ENCODE data around the gene MEG3.

MEG3 gene

DNA sequence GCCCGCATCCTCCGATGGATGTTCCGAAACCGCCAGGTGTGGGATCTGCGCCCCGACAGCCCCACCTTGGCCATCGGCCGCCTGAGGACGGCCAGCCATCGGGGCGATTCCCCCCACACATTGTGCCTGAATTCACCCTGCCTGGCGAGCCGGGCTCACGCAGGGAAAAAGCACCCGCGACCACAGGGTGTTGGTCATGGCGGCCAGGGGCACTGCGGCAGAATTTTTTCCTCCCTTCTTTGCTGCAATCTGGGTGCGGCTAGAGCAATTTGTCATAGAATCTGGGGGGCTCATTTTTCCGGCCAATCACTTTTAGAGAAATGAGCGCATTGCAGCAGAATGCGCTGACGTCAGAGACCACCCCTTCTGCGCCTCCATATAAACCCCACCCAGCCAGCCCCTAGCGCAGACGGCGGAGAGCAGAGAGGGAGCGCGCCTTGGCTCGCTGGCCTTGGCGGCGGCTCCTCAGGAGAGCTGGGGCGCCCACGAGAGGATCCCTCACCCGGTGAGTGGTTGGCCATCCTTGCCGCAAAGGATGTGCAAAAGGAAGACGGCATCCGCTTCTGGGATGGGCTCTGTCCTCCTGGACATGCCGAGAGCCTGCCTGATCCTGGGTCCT is at the start of gene MEG3:
TSS of gene MEG3 (plus strand) at position 406 of the 619 bp plus-strand sequence.
- DNase-seq (ENCODE audit: low read depth in 2 of 3, low spot score in 1 of 3), result no peak

DNA sequence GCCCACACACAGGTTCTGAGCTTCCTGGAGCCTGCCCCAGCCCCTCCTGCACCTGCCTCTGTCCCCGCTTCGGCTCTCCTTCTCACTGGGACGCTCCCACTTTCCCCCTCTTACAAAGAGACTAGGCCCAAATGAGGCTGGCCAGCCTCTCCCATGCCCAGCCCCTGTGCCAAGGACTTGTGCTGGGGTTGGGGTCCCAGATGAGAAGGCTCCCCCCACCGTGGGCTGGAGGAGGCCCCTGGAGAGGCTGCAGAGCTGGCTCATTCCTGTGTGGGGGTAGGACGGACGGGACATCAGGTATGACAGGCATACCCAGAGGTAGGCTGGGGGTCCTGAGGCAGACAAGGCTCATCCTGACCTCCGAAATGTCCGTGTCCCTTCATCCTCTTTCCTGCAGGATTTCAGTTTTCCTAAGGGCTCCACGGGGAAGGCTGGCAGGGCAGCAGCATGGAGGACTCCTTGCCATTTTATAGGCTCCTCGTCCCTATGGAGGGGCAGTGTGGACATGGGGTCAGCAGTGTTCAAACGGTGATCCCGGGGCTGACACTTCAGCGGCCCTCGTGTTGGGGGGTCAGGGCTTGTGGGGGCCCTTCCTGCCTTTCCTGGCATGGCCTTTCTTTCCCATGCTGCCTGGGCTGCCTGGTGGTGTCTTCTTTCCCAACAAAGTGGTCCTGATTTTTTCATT is 49.1 kb upstream of the MEG3 start:
- DNase-seq (ENCODE audit: low read depth in 2 of 3, low spot score in 1 of 3), result no peak

DNA sequence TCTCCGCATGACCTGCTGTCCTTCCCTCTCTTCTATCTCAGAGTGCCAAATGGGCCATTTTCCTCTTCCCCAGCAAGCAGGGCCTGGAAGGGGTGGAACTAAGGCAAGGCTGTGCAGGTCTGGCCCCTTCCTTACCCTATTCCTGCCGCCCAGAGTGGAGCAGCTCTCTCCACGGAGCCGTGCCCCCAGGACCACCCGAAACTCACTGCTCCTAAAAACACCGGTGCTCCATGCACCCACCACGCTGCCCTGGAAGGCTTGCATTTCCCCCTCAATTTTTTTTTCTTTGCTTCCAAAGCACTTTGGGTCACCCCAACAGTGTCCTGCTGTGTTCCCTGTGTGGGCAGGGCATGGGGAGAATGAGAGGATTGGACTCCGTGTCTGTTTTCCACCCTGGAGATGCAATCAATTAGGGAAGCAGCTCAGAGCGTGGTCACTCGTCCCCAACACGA is 48.5 kb upstream of the MEG3 start:
- no peak for DNase-seq (ENCODE audit: low read depth in 2 of 3, low spot score in 1 of 3)

DNA sequence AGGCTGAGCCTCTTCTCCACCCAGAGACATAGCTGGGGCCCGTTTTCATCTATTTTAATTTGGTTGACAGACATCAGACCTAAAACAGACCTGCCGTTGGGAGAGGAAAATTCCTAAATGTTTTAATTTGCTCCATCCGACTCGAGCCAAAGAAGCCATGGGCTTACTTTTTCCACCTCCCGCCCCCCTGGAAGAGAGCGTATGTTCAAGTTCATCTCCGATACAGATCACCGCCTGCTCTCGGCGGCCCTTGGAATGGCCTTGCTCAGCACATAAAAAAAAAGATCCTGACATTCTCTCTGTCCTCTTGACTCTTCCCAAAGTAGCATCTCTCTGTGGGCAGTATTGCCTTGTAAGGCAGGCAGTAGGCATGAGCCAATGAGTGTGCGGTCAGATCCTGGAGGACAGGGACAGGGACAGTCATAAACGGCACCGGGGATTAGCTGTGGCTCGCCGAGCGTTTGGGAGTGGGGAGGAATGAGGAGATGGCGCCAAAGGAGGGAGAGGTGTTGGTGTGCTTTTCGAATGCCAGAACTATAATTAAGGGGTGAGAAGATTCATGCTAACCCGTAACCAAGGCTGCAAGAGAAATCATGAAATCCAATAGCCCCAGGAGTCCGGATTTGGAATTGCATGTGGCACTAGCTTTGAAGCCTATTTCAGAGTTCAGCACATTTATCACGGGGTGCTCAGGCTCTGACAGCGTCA is 47.9 kb upstream of the MEG3 start:
- no peak for DNase-seq (ENCODE audit: low read depth in 2 of 3, low spot score in 1 of 3)

DNA sequence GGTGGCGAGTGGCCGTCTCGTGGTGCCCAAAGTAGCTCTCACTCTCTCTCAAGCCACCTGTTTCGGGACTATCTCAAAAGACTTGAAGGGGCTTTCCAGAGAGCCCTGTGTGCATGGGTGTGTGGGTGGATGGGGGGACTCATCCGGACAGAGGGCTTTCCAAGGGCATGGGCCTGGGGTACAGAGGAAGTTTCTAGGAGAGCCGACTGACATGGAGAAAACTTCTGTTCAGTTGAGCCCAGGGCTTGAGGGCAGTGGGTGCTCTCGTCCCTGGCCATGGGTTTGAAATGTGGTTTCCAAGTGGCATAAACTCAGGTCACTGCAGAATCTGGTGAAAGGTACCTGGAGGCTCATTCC is 47.4 kb upstream of the MEG3 start:
- DNase-seq (ENCODE audit: low read depth in 2 of 3, low spot score in 1 of 3), result no peak

DNA sequence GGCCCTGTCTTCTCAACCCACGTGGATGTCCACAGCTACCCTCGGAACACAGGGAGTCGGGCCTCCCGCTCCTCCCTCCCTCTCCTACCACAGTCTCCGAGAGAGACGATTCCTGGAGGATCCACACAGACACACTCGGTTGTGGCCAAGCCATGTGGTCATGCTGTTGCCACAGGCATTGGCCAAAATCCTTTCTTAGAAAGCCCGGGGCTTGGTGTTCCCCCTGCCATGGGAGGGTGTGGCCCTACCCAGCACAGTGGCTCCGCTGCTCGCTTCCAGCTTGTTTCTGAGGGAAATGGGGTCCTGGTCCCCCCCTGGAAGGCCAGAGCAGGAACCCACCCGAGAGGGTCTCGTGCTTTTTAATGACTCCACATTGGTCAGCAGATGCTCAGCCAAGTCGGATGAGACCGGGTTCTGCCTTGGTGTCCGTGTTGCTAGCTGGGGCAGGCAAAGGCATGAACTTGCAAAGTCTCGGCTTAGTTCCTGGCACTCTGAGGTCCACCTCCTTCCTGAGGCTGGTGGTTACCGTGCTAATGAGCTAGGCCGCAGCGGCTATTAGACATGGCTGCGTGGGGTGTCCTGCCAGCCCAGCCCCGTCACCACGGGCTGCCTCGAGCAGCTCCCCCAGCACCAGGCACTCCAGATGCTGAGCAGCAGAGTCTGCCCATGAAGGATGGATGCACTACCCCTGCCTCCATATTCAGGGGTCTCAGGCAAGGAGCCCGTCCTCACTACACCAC is 46.8 kb upstream of the MEG3 start:
- DNase-seq (ENCODE audit: low read depth in 2 of 3, low spot score in 1 of 3), result no peak

DNA sequence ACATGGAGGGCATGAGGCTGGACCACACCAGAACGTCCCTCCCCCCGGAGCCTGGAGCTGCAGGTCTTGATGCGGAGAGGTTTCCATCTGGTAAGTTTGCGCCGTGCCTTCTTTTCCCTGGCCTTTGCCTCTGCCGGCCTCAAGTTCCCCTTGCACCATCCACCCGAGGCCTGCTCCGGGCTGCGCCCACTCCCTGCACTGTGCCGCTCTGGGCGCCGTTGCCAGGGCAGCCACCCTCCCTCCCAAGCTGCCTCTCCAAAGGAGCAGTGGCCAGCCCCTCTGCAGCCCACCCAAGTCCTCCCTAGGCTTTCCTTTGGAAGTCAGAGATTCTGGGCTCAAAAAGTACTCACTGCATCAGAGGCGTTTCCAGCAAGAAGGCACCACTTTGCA is 46.2 kb upstream of the MEG3 start:
- DNase-seq (ENCODE audit: low read depth in 2 of 3, low spot score in 1 of 3), result no peak

DNA sequence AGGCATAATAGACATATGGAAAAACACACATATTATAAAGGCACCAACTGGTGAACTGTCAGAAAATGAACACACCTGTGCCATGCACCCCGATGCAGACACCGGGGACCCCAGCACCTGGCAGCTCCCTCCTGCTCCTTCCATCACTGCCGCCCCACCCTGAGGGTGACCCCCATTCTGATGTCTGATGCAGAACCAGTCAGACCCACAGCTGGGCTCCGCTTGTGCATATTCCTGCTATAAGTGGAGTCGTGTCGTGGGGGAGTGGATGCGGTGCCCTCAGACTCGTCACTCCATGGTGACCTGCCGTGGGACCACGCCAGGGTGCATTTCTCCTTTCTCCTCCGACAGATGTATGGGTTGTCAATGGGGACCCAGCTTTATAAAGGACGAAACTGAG is 45.7 kb upstream of the MEG3 start:
- no peak for DNase-seq (ENCODE audit: low read depth in 2 of 3, low spot score in 1 of 3)

DNA sequence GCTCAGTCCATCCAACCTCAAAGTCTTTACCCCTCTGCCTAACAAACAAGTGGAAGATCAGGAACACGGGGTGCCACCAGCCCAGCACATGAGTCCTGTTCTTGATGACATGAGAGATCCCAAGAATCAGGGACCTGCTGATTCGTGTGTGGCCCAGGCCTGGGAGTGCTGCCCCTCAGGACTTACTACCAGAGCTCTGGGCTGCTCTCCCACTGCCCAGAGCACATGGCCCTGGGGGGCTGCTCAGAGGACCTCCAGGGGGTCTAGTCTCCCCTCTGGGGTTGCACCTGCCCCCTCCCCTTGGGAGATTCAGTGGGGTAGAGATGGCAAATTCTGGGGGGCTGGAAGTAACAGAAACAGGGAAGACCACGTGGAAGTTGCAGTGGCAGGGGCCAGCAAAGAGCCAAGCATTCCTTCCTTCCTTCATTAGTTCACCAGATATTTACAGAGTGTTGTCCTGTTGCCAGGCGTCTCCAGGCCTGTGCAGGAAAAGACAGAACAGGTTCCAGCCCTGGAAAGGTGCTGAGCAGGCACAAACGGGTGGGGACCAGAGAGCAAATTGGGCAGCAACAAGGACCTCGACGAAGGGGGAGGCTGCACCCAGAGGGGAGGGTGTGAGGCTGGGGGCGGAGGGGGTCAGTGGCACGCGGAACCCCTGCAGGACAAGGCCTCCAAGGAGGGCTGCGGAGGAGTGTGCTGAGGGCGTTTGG is 45.1 kb upstream of the MEG3 start:
- DNase-seq (ENCODE audit: low read depth in 2 of 3, low spot score in 1 of 3), result no peak

DNA sequence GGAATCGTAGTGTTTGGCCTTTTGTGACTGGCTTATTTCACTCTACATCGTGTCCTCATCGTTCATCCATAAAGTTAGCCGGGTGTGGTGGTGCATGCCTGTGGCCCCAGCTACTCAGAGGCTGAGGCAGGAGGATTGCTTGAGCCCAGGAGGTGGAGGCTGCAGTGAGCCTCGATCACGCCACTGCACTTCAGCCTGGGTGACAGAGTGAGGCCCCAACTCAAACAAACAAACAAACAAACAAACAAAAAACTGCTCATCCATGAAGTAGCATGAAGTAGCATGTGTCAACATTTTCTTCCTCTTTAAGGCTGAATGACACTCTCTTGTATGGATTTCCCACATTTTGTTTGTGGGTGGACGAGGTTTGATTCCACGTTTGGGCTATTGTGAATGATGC is 44.0 kb upstream of the MEG3 start:
- DNase-seq (ENCODE audit: low read depth in 2 of 3, low spot score in 1 of 3), result no peak

DNA sequence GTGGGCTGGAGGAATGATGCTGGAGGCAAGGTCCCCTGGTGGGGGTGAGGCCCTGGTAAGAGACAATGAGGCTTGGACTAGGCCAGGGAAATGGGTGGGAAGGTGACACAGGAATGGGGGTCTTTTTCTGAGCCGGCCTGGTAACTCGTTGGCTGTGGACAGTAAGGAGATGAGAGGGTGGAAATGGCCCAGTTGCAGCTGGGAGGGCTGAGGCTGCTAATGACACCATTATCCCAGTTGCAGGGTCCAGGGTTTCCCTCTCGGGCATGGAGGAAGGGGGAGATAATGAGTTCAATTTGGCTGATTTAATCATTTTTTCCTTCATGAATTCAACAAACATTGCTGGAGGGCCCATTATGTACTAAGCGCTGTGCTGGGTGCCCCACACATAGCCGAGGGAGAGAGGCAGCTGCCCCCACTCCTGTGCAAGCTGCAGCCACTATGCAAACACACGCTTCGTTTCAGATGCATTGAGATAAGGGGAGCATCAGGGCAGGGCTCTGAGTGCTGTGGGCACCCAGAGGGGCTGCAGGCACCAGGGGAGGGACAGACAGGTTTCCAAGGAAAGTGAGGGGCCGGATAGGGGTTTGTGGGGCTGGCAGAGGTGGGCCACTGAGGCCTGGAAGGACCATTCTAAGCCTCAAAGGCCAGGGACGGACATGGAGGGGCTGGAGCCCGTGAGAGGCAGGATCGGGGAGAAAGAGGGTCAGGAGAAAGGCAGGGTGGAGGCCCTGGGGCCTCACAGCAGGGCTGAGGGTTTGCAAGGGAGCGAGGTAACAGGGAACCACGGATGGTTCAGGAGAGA is 43.2 kb upstream of the MEG3 start:
- no peak for DNase-seq (ENCODE audit: low read depth in 2 of 3, low spot score in 1 of 3)

DNA sequence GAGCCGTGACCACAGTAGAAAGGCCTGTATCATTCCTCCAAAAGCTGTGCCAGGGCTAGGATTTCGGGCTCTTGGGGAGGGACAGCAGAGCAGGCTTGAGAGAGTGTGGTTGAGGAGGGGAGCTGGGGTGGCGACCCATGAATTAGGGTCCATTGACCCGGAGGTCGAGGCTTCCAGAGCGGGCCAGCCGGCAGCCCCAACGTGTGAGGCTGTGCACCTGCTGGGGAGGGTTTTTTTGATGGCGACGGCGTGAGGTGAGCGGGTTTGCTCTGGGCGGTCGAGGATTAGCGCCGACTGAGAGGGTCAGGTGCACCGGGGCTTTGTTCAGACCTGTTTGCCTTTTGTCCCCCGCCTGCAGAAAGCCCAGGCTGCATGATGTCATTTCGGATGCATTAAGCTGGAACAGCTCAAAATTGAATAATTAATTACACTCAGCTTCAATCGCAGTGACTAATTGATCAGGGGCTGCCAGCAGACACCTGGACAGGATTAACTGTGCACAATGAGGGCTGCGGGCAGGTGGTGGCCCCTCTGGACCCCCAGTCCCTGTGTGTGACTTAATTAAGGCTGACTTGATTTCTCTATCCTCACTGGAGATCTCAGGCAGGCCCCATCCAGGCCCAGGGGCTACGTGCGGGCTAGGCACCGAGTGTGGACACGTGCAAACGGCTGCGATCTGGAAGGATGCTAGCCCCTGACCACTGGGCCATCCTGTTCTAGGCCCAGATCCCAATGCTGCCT is 42.1 kb upstream of the MEG3 start:
- no peak for DNase-seq (ENCODE audit: low read depth in 2 of 3, low spot score in 1 of 3)

DNA sequence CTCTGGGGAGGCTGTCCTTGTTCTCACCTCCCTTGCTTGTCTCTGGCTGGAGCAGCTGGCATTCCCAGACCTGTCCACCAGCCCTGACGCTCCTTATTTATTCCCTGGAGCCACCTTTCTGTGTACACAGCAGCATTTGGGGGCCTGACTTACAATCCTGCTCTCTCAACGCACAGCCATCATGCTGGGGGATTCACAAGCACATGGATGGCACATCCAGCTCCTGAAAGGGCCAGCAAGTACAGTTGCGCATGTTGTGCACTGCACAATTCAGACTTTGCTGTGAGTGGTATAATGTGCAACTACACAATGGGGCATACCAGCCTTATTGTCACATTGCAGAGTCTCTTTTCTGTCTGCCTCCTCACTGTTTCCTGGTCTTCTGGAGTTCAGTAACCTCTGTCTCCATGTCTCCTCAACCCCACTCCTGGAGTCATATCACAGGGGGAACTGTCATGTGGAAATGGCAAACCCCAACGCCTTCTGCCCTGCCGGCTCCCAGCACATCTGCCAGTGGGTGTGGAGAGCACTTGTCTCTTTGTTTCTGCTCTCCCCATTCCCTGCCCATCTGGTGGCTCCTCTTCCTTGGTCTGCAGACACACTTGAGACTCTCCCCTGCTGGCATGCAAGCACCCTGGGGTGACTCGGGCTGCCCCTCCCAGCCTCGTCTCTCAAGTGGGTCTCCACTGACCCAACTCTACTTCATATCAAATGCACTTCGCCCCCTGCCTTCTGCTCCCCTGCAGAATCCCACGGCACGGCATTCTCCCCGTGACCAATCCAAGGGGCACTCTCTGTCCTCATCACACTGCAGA is 41.2 kb upstream of the MEG3 start:
- DNase-seq (ENCODE audit: low read depth in 2 of 3, low spot score in 1 of 3), result no peak

DNA sequence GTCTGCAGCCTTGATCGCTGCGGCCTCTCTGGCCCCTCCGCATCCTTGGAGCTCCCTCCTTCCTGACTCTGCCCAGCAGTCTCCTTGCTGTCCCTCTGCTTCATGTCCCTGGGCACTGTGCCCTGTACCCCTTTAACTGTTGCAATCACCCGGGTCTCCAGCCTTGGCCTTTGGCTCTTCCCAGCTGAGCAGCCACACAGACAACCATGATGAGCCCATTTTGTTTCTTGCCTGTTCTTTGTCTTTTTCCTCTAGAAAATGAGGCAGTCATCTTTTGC is 40.6 kb upstream of the MEG3 start:
- no peak for DNase-seq (ENCODE audit: low read depth in 2 of 3, low spot score in 1 of 3)

DNA sequence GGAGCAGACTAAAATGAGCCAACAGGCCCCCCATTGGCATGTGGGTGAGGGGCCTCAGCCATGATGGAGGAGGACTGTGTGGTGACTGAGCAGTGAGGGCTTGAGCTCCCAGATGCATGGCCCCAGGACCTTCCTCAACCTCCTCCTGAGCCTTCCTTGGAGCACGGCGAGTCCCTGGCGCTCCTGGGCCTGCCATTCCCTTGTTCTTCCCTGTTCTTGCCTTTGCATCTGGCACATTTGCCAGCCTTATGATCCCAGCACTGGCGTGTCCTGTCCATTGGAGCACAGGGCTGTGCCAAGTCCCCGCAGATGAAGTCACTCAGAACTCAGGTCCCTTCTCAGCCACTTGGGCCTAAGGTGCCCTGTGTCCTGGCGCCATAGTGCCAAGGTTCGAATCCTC is 40.3 kb upstream of the MEG3 start:
- no peak for DNase-seq (ENCODE audit: low read depth in 2 of 3, low spot score in 1 of 3)

DNA sequence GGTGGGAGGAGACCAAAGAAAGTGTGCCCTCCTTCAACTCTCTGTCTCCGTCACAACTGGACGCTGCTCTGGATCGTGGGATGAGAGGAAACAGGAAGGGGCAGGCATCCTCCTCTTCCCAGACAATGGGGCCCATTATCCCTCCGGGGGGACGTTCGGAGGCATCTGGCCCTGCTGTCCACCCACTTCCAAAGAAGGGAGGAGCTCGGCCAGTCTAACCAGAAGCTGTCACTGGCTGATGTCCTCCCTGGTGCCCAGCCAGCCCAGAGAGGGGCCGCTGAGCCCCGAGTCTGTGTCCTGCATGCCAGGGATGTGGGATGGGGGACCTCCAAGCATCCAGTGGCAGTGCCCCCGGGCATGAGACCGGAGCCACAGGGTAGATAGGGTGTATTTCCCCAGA is 39.8 kb upstream of the MEG3 start:
- DNase-seq (ENCODE audit: low read depth in 2 of 3, low spot score in 1 of 3), result no peak

DNA sequence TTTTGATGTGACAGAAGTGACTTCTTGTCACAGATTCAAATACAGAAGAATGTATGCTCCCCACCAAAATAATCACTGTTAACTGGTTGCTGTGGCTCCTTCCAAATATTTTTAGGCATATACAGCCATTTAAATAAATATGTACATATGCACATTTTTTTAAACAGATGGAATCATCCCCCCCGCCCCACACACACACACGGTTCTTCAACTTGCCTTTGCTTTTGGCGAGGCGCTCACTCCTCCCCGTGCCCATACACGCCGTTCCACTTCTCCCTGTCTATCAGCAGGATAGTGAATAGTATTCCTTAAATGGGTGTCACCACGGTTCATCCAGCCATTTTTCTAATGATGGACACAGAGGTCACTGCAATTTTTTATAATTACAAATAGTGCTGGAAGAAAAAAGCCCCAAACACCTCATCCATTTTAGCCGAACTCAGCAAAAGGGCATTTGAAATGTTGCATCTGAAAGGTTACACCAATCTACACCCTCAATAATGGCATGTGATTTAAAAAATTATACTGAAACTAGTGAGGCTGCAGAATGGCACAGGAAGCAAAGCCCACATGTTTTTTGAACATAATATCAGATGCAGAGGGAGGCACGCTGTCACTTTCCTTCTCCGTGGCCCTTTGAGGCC is 39.2 kb upstream of the MEG3 start:
- DNase-seq (ENCODE audit: low read depth in 2 of 3, low spot score in 1 of 3), result no peak

DNA sequence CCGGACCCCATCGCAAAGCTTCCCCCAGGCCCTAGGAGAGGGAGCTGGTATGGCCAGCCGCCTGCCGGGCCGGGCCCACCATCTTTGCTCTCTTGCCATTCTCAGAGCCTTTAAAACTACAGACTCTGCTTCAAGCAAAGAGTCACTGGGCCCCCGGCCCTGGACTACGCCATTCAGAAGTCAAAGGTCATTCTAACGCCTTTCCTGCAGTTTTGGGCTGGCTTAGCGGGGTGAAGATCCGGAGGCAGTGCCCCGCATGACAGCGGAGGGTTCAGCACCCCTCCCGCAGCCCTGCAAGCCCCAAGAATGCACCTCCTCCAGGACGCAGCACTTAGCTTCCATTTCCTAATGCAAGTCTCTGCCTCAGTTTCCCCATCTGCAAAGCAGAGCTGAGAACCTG is 38.3 kb upstream of the MEG3 start:
- no peak for DNase-seq (ENCODE audit: low read depth in 2 of 3, low spot score in 1 of 3)

DNA sequence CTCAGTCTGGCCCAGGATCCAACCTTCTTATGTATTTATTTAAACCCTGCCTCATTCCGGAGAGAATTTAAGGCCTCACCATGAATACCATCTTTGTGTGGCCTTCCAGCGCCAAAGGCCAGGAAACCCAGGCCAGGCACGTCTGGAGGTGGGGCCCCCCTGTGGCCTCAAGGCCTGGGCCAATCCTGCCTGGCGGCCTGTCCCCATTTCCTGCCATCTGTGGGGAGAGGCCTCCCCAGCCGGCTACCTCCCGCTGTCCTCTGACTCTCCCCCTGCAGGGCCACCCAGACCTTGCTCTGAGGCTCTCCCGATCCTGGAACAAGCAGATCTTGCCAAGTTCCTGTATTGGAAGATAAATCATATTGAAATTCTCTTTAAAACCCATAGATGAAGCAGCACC is 37.4 kb upstream of the MEG3 start:
- DNase-seq (ENCODE audit: low read depth in 2 of 3, low spot score in 1 of 3), result no peak
